GM19035 (cell line): ENCODE data around the gene RNF123.
"Not testable (repeated sequence)": the region's sequence is repeated elsewhere in the genome, so short reads cannot be mapped to it uniquely, and the experiment has no call there.

Experiments
- ATAC-seq: cut with Tn5 transposase; IDR thresholded peaks from one replicate; pipeline ENCODE4 v1.9.1; 2021; ENCODE audit not compliant: unreplicated experiment

Gene RNF123

GRCh38 chr3:49675912-49676311, 13.4 kb upstream of the RNF123 start:
- no peak for ATAC-seq

GRCh38 chr3:49680493-49681231, 8.7 kb upstream of the RNF123 start:
- ATAC-seq: no peak

- no peak for ATAC-seq
These were observed 8.2 kb upstream of the RNF123 start for GRCh38 chr3:49681232-49681522.

- no peak for ATAC-seq
These were observed 7.8 kb upstream of the RNF123 start for GRCh38 chr3:49681543-49681942.

GRCh38 chr3:49683162-49683561, 6.2 kb upstream of the RNF123 start:
- no peak for ATAC-seq

- ATAC-seq: not testable (repeated sequence)
These were observed 4.9 kb upstream of the RNF123 start for GRCh38 chr3:49684453-49684852.

- not testable (repeated sequence) for ATAC-seq
These were observed 4.3 kb upstream of the RNF123 start for GRCh38 chr3:49685103-49685502.

- ATAC-seq: not testable (repeated sequence)
These were observed 3.5 kb upstream of the RNF123 start for GRCh38 chr3:49685846-49686245.

GRCh38 chr3:49686346-49686745, 3.0 kb upstream of the RNF123 start:
- ATAC-seq: not testable (repeated sequence)

GRCh38 chr3:49686769-49687423, 2.5 kb upstream of the RNF123 start:
- ATAC-seq: not testable (repeated sequence)

GRCh38 chr3:49687424-49687795, 1.9 kb upstream of the RNF123 start:
- ATAC-seq: not testable (repeated sequence)

- peak; percentile 19 for ATAC-seq
These were observed 865 bp upstream of the RNF123 start for GRCh38 chr3:49688338-49689045.

- ATAC-seq: not testable (repeated sequence)
These were observed 709 bp downstream of the RNF123 start for GRCh38 chr3:49689908-49690624.

GRCh38 chr3:49690856-49691255, 1.5 kb downstream of the RNF123 start:
- not testable (repeated sequence) for ATAC-seq

- ATAC-seq: not testable (repeated sequence)
These were observed 2.1 kb downstream of the RNF123 start for GRCh38 chr3:49691481-49691880.

GRCh38 chr3:49694409-49695070, 5.2 kb downstream of the RNF123 start:
- not testable (repeated sequence) for ATAC-seq

GRCh38 chr3:49695350-49696015, 6.1 kb downstream of the RNF123 start:
- ATAC-seq: not testable (repeated sequence)

- ATAC-seq: no peak
These were observed 10.1 kb downstream of the RNF123 start for GRCh38 chr3:49699281-49699979.

GRCh38 chr3:49700014-49700413, 10.7 kb downstream of the RNF123 start:
- no peak for ATAC-seq
